IMR-90 (cell line): ENCODE data around the gene PARD3. TPM values are rescaled to one million over a fixed set of nuclear protein-coding genes. Genes with fewer than 3 reads are reported as not detected.

Source experiments
- ATAC-seq: fragments of 200-7000 bp; cut with Tn5 transposase; 2 replicates; pipeline ENCODE4 v1.9.1; 2020; ENCODE audit warnings: low read depth, mild to moderate bottlenecking, moderate library complexity
- BruUV-seq: library from RNA; stranded (reverse); fragments of 400-500 nt; replicated peaks from 2 replicates; lab custom pipeline; 2021; lab: Mats Ljungman, UMichigan
- CTCF ChIA-PET: fragments of 300-600 bp; formaldehyde crosslinking; extraction: SDS; loops from one replicate; lab custom pipeline; 2021; ENCODE audit warnings: antibody characterized with exemption; lab: Yijun Ruan, JAX
- POLR2A ChIA-PET: fragments of 300-600 bp; sonication (Branson Sonifier 250); formaldehyde crosslinking; loops from one replicate; lab custom pipeline; 2022; ENCODE audit warnings: antibody characterized with exemption; ENCODE audit not compliant: unreplicated experiment; lab: Charles Lee
- DNase-seq: peaks from one replicate; pipeline ENCODE4 v3.0.0; 2013
- H2AFZ ChIP-seq: replicated peaks from 2 replicates; pipeline ENCODE3; 2013; ENCODE audit warnings: low read length, mild to moderate bottlenecking; ENCODE audit not compliant: poor library complexity
- H2AK5ac ChIP-seq: 2 replicates; pipeline ENCODE4 v1.6.1; 2013; ENCODE audit warnings: low read depth, low read length, inconsistent platforms
- H2AK9ac ChIP-seq: replicated peaks from 2 replicates; pipeline ENCODE3; 2013; ENCODE audit warnings: mild to moderate bottlenecking, low read depth, low read length, moderate library complexity; ENCODE audit not compliant: poor library complexity
- H2BK120ac ChIP-seq: 2 replicates; pipeline ENCODE4 v1.6.1; 2013; ENCODE audit warnings: low read depth, low read length, inconsistent platforms
- H2BK15ac ChIP-seq: 3 replicates; pipeline ENCODE4 v1.6.1; 2013; ENCODE audit warnings: low read depth, low read length, inconsistent platforms
- H2BK20ac ChIP-seq: 2 replicates; pipeline ENCODE4 v1.6.1; 2013; ENCODE audit warnings: low read depth, mild to moderate bottlenecking, inconsistent platforms, low read length, moderate library complexity
- H2BK5ac ChIP-seq: 2 replicates; pipeline ENCODE4 v1.6.1; 2013; ENCODE audit warnings: mild to moderate bottlenecking, low read depth, low read length, inconsistent platforms; ENCODE audit not compliant: poor library complexity, severe bottlenecking
- H3K14ac ChIP-seq: replicated peaks from 2 replicates; pipeline ENCODE4 v1.6.1; 2013; ENCODE audit warnings: low read depth, low read length, inconsistent platforms
- H3K18ac ChIP-seq: 2 replicates; pipeline ENCODE4 v1.6.1; 2013; ENCODE audit warnings: low read depth, low read length, control low read depth
- H3K23ac ChIP-seq: 2 replicates; pipeline ENCODE4 v1.6.1; 2013; ENCODE audit warnings: low read depth, low read length, inconsistent platforms
- H3K27ac ChIP-seq: 2 replicates; pipeline ENCODE4 v1.5.1; 2013; ENCODE audit warnings: mild to moderate bottlenecking, control low read depth, low read length; ENCODE audit not compliant: insufficient read depth
- H3K27me3 ChIP-seq: 2 replicates; pipeline ENCODE4 v1.6.1; 2013; ENCODE audit warnings: low read length; ENCODE audit not compliant: control insufficient read depth, insufficient read depth
- H3K36me3 ChIP-seq: 2 replicates; pipeline ENCODE4 v1.6.1; 2013; ENCODE audit warnings: low read length, mixed read lengths; ENCODE audit not compliant: control insufficient read depth, insufficient read depth
- H3K4ac ChIP-seq: 2 replicates; pipeline ENCODE4 v1.6.1; 2013; ENCODE audit warnings: low read depth, low read length, inconsistent platforms
- H3K4me1 ChIP-seq: 2 replicates; pipeline ENCODE4 v1.6.1; 2013; ENCODE audit warnings: low read length, mixed read lengths; ENCODE audit not compliant: control insufficient read depth, insufficient read depth
- H3K4me2 ChIP-seq: 2 replicates; pipeline ENCODE4 v1.6.1; 2013; ENCODE audit warnings: low read depth, mild to moderate bottlenecking, control low read depth, low read length, moderate library complexity
- H3K4me3 ChIP-seq: 2 replicates; pipeline ENCODE4 v1.5.1; 2013; ENCODE audit warnings: low read depth, mild to moderate bottlenecking, control low read depth, low read length, moderate library complexity; ENCODE audit not compliant: insufficient read depth
- H3K56ac ChIP-seq: 2 replicates; pipeline ENCODE4 v1.6.1; 2013; ENCODE audit warnings: low read length, inconsistent platforms; ENCODE audit not compliant: insufficient read depth; ENCODE audit errors: extremely low read depth
- H3K79me1 ChIP-seq, 2 experiments: 2 replicates each; pipeline ENCODE4 v1.6.1; 2013; ENCODE audit warnings: low read length in 2 of 2, inconsistent platforms in 1 of 2, low read depth in 1 of 2
- H3K9ac ChIP-seq: 2 replicates; pipeline ENCODE4 v1.6.1; 2013; ENCODE audit warnings: low read depth, low read length, control low read depth
- H3K9me1 ChIP-seq: 2 replicates; pipeline ENCODE4 v1.6.1; 2013; ENCODE audit warnings: low read length, inconsistent platforms; ENCODE audit not compliant: insufficient read depth
- H3K9me3 ChIP-seq: 2 replicates; pipeline ENCODE4 v1.6.1; 2013; ENCODE audit warnings: low read length; ENCODE audit not compliant: control insufficient read depth, insufficient read depth
- H4K20me1 ChIP-seq: 2 replicates; pipeline ENCODE4 v1.6.1; 2013; ENCODE audit warnings: low read length, inconsistent platforms; ENCODE audit not compliant: insufficient read depth
- H4K5ac ChIP-seq: 2 replicates; pipeline ENCODE4 v1.6.1; 2013; ENCODE audit warnings: mild to moderate bottlenecking, low read depth, low read length, control low read depth
- H4K8ac ChIP-seq, 2 experiments: 2 replicates each; pipeline ENCODE4 v1.6.1; 2013; ENCODE audit warnings: low read depth in 2 of 2, low read length in 2 of 2, control low read depth in 1 of 2, inconsistent platforms in 1 of 2
- H4K91ac ChIP-seq: 2 replicates; pipeline ENCODE4 v1.6.1; 2013; ENCODE audit warnings: low read depth, low read length, inconsistent platforms; ENCODE audit not compliant: insufficient read depth
- BHLHE40 ChIP-seq: fragments of 150-350 bp; IDR thresholded peaks from 2 replicates; pipeline ENCODE4 v1.6.1; 2016; ENCODE audit warnings: mild to moderate bottlenecking, low read depth, low read length
- CEBPB ChIP-seq: IDR thresholded peaks from 2 replicates; pipeline ENCODE4 v1.6.1; 2012; ENCODE audit warnings: low read depth, low read length, improper control_type of control experiment
- CHD1 ChIP-seq: IDR thresholded peaks from 2 replicates; pipeline ENCODE4 v1.6.1; 2012; ENCODE audit warnings: low read depth, low read length, improper control_type of control experiment
- FOS ChIP-seq: fragments of 150-350 bp; IDR thresholded peaks from 2 replicates; pipeline ENCODE4 v1.6.1; 2016; ENCODE audit warnings: low read depth, low read length
- MAFK ChIP-seq: IDR thresholded peaks from 2 replicates; pipeline ENCODE4 v1.6.1; 2012; ENCODE audit warnings: low read depth, low read length, improper control_type of control experiment
- MAZ ChIP-seq: IDR thresholded peaks from 2 replicates; pipeline ENCODE4 v1.6.1; 2012; ENCODE audit warnings: low read depth, mild to moderate bottlenecking, low read length, improper control_type of control experiment, moderate library complexity, borderline replicate concordance
- MXI1 ChIP-seq: IDR thresholded peaks from 2 replicates; pipeline ENCODE4 v1.6.1; 2012; ENCODE audit warnings: low read depth, mild to moderate bottlenecking, low read length, moderate library complexity, borderline replicate concordance
- NFE2L2 ChIP-seq: fragments of 150-350 bp; IDR thresholded peaks from 2 replicates; pipeline ENCODE4 v1.6.1; 2016; ENCODE audit warnings: low read depth, mild to moderate bottlenecking, low read length
- POLR2A ChIP-seq: IDR thresholded peaks from 2 replicates; pipeline ENCODE4 v1.6.1; 2012; ENCODE audit warnings: mild to moderate bottlenecking, low read depth, low read length
- RAD21 ChIP-seq: IDR thresholded peaks from 2 replicates; pipeline ENCODE4 v1.6.1; 2012; ENCODE audit warnings: low read length, improper control_type of control experiment
- RCOR1 ChIP-seq: IDR thresholded peaks from 2 replicates; pipeline ENCODE4 v1.6.1; 2012; ENCODE audit warnings: mild to moderate bottlenecking, low read length, improper control_type of control experiment; ENCODE audit not compliant: insufficient replicate concordance
- RFX5 ChIP-seq: IDR thresholded peaks from 2 replicates; pipeline ENCODE4 v1.8.0; 2012; ENCODE audit warnings: low read depth, mild to moderate bottlenecking, low read length, moderate library complexity
- SMC3 ChIP-seq: fragments of 150-350 bp; IDR thresholded peaks from 2 replicates; pipeline ENCODE4 v1.6.1; 2016; ENCODE audit warnings: low read depth, mild to moderate bottlenecking, antibody characterized with exemption, low read length, moderate library complexity
- WGBS, 2 experiments: methylation state at CpG; one replicate each; pipeline versions ENCODE4 v1.1.5 to v1.1.7; 2013; ENCODE audit warnings: missing lambda C conversion rate in 2 of 2; ENCODE audit not compliant: insufficient read length in 1 of 2; ENCODE audit errors: extremely low coverage in 2 of 2; 5-methylcytosine and 5-hydroxymethylcytosine counted together
- dilution Hi-C: fragments of 300-500 bp; cut with HindIII; formaldehyde crosslinking; loops from one replicate; pipeline ENCODE4 v1.14.3; 2018; ENCODE audit warnings: low sequenced_read_pairs; ENCODE audit not compliant: unreplicated experiment
- in situ Hi-C: fragments of 300-500 bp; cut with MboI; formaldehyde crosslinking; loops from 3 replicates; pipeline ENCODE4 v1.14.3; 2019; ENCODE audit warnings: low sequenced_read_pairs, inconsistent platforms, mixed read lengths
- intact Hi-C: fragments of 100-400 bp; cut with micrococcal nuclease; formaldehyde crosslinking; loops from 2 replicates; pipeline ENCODE4 v1.10.0; 2022
- polyA plus RNA-seq, 3 experiments: library from polyadenylated mRNA; depleted of rRNA; stranded (reverse); fragments of >200 nt; gene quantifications; 2 replicates each; pipeline ENCODE4 v1.2.3, GENCODE V29; 2012; ENCODE audit warnings: low replicate concordance in 1 of 3
- total RNA-seq: library from RNA; depleted of rRNA; stranded (reverse); fragments of >200 nt; gene quantifications from 2 replicates; pipeline ENCODE4 v1.2.3, GENCODE V29; 2012
- TF ChIP-seq, protein P1 (sequence below): fragments of 150-350 bp; IDR thresholded peaks from 2 replicates; pipeline ENCODE4 v1.6.1; 2016; ENCODE audit warnings: low read depth, mild to moderate bottlenecking, low read length, moderate library complexity, borderline replicate concordance
- TF ChIP-seq, protein P2 (sequence below): conservative IDR thresholded peaks from 2 replicates; pipeline ENCODE4 v1.5.1; 2012; ENCODE audit warnings: mild to moderate bottlenecking, low read depth, low read length, improper control_type of control experiment
- TF ChIP-seq, protein P3 (sequence below): fragments of 150-350 bp; IDR thresholded peaks from 2 replicates; pipeline ENCODE4 v1.6.1; 2017; ENCODE audit warnings: mild to moderate bottlenecking, antibody characterized with exemption, low read length, low read depth

PARD3 gene
- total and polyA plus RNA-seq, 2 of the 4 experiments (the other 2 are of a cell fraction) = 14.6 to 37.5 TPM

- Histone ChIP-seq H3K27me3 (no peaks in the 10 kb centered on the region), H3K56ac (no peak overlapping the region), H2BK20ac (no peak overlapping the region), H3K4me1 (no peaks in the 10 kb centered on the region), H2BK120ac (no peak overlapping the region), H4K5ac (no peak overlapping the region), H3K79me1 (peaks cover 0 to 3% of the 10 kb centered on the region in 2 experiments; a peak in 2 of 4 replicates), H3K9me3 (no peaks in the 10 kb centered on the region), H2AFZ (no peak overlapping the region), H3K9ac (no peak overlapping the region), H3K4ac (no peak overlapping the region), H3K4me2 (no peak overlapping the region), H3K9me1 (0 out of 2 replicates have a peak, but pooled peaks cover 2% of the 10 kb centered on the region), H2AK5ac (no peak overlapping the region), H2AK9ac (no peak overlapping the region), H2BK15ac (no peak overlapping the region), H2BK5ac (no peak overlapping the region), H3K36me3 (no peaks in the 10 kb centered on the region), H4K91ac (no peak overlapping the region), H4K20me1 (no peaks in the 10 kb centered on the region), H3K23ac (no peak overlapping the region), H4K8ac (no peak overlapping the region), H3K14ac (no peak overlapping the region), H3K27ac (no peak overlapping the region), H3K18ac (no peak overlapping the region), H3K4me3 (no peak overlapping the region)
- TF ChIP-seq, protein P1, sequence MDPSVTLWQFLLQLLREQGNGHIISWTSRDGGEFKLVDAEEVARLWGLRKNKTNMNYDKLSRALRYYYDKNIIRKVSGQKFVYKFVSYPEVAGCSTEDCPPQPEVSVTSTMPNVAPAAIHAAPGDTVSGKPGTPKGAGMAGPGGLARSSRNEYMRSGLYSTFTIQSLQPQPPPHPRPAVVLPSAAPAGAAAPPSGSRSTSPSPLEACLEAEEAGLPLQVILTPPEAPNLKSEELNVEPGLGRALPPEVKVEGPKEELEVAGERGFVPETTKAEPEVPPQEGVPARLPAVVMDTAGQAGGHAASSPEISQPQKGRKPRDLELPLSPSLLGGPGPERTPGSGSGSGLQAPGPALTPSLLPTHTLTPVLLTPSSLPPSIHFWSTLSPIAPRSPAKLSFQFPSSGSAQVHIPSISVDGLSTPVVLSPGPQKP = no peak
- TF ChIP-seq FOS = no peak
- no peak for TF ChIP-seq MAFK
- TF ChIP-seq MAZ = no peak
- no peak for TF ChIP-seq MXI1
- no peak for TF ChIP-seq NFE2L2
- no peak for TF ChIP-seq RCOR1
- TF ChIP-seq, protein P2, sequence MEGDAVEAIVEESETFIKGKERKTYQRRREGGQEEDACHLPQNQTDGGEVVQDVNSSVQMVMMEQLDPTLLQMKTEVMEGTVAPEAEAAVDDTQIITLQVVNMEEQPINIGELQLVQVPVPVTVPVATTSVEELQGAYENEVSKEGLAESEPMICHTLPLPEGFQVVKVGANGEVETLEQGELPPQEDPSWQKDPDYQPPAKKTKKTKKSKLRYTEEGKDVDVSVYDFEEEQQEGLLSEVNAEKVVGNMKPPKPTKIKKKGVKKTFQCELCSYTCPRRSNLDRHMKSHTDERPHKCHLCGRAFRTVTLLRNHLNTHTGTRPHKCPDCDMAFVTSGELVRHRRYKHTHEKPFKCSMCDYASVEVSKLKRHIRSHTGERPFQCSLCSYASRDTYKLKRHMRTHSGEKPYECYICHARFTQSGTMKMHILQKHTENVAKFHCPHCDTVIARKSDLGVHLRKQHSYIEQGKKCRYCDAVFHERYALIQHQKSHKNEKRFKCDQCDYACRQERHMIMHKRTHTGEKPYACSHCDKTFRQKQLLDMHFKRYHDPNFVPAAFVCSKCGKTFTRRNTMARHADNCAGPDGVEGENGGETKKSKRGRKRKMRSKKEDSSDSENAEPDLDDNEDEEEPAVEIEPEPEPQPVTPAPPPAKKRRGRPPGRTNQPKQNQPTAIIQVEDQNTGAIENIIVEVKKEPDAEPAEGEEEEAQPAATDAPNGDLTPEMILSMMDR = no peak
- no peak for TF ChIP-seq RAD21
- no peak for TF ChIP-seq BHLHE40
- TF ChIP-seq RFX5 = no peak
- no peak for TF ChIP-seq POLR2A
- TF ChIP-seq, protein P3, sequence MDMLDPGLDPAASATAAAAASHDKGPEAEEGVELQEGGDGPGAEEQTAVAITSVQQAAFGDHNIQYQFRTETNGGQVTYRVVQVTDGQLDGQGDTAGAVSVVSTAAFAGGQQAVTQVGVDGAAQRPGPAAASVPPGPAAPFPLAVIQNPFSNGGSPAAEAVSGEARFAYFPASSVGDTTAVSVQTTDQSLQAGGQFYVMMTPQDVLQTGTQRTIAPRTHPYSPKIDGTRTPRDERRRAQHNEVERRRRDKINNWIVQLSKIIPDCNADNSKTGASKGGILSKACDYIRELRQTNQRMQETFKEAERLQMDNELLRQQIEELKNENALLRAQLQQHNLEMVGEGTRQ = no peak
- no peak for TF ChIP-seq CHD1
- no peak for TF ChIP-seq CEBPB
- TF ChIP-seq SMC3 = no peak
- dilution Hi-C loops (no loop called here), intact Hi-C loops (no loop called here), in situ Hi-C loops (no loop called here)
- CTCF ChIA-PET = no interaction called here
- BruUV-seq = no TSS peak
- no CpG with 5 or more reads among the region's 1 CpG for WGBS, 2 experiments
- ATAC-seq (no peak), DNase-seq (no peak)
- POLR2A ChIA-PET = no interaction called here
Observed at GRCh38 chr10:34498821-34499220, 316.3 kb downstream of the PARD3 start.
